IMR-90 (cell line): ENCODE data around the gene DAB2. TPM values are rescaled to one million over a fixed set of nuclear protein-coding genes. Genes with fewer than 3 reads are reported as not detected.

Source experiments
- ATAC-seq: fragments of 200-7000 bp; cut with Tn5 transposase; 2 replicates; pipeline ENCODE4 v1.9.1; 2020; ENCODE audit warnings: low read depth, mild to moderate bottlenecking, moderate library complexity
- BruUV-seq: library from RNA; stranded (reverse); fragments of 400-500 nt; replicated peaks from 2 replicates; lab custom pipeline; 2021; lab: Mats Ljungman, UMichigan
- CTCF ChIA-PET: fragments of 300-600 bp; formaldehyde crosslinking; extraction: SDS; loops from one replicate; lab custom pipeline; 2021; ENCODE audit warnings: antibody characterized with exemption; lab: Yijun Ruan, JAX
- POLR2A ChIA-PET: fragments of 300-600 bp; sonication (Branson Sonifier 250); formaldehyde crosslinking; loops from one replicate; lab custom pipeline; 2022; ENCODE audit warnings: antibody characterized with exemption; ENCODE audit not compliant: unreplicated experiment; lab: Charles Lee
- DNase-seq: peaks from one replicate; pipeline ENCODE4 v3.0.0; 2013
- H2AFZ ChIP-seq: replicated peaks from 2 replicates; pipeline ENCODE3; 2013; ENCODE audit warnings: low read length, mild to moderate bottlenecking; ENCODE audit not compliant: poor library complexity
- H2AK5ac ChIP-seq: 2 replicates; pipeline ENCODE4 v1.6.1; 2013; ENCODE audit warnings: low read depth, low read length, inconsistent platforms
- H2AK9ac ChIP-seq: replicated peaks from 2 replicates; pipeline ENCODE3; 2013; ENCODE audit warnings: mild to moderate bottlenecking, low read depth, low read length, moderate library complexity; ENCODE audit not compliant: poor library complexity
- H2BK120ac ChIP-seq: 2 replicates; pipeline ENCODE4 v1.6.1; 2013; ENCODE audit warnings: low read depth, low read length, inconsistent platforms
- H2BK15ac ChIP-seq: 3 replicates; pipeline ENCODE4 v1.6.1; 2013; ENCODE audit warnings: low read depth, low read length, inconsistent platforms
- H2BK20ac ChIP-seq: 2 replicates; pipeline ENCODE4 v1.6.1; 2013; ENCODE audit warnings: low read depth, mild to moderate bottlenecking, inconsistent platforms, low read length, moderate library complexity
- H2BK5ac ChIP-seq: 2 replicates; pipeline ENCODE4 v1.6.1; 2013; ENCODE audit warnings: mild to moderate bottlenecking, low read depth, low read length, inconsistent platforms; ENCODE audit not compliant: poor library complexity, severe bottlenecking
- H3K14ac ChIP-seq: replicated peaks from 2 replicates; pipeline ENCODE4 v1.6.1; 2013; ENCODE audit warnings: low read depth, low read length, inconsistent platforms
- H3K18ac ChIP-seq: 2 replicates; pipeline ENCODE4 v1.6.1; 2013; ENCODE audit warnings: low read depth, low read length, control low read depth
- H3K23ac ChIP-seq: 2 replicates; pipeline ENCODE4 v1.6.1; 2013; ENCODE audit warnings: low read depth, low read length, inconsistent platforms
- H3K27ac ChIP-seq: 2 replicates; pipeline ENCODE4 v1.5.1; 2013; ENCODE audit warnings: mild to moderate bottlenecking, control low read depth, low read length; ENCODE audit not compliant: insufficient read depth
- H3K27me3 ChIP-seq: 2 replicates; pipeline ENCODE4 v1.6.1; 2013; ENCODE audit warnings: low read length; ENCODE audit not compliant: control insufficient read depth, insufficient read depth
- H3K36me3 ChIP-seq: 2 replicates; pipeline ENCODE4 v1.6.1; 2013; ENCODE audit warnings: low read length, mixed read lengths; ENCODE audit not compliant: control insufficient read depth, insufficient read depth
- H3K4ac ChIP-seq: 2 replicates; pipeline ENCODE4 v1.6.1; 2013; ENCODE audit warnings: low read depth, low read length, inconsistent platforms
- H3K4me1 ChIP-seq: 2 replicates; pipeline ENCODE4 v1.6.1; 2013; ENCODE audit warnings: low read length, mixed read lengths; ENCODE audit not compliant: control insufficient read depth, insufficient read depth
- H3K4me2 ChIP-seq: 2 replicates; pipeline ENCODE4 v1.6.1; 2013; ENCODE audit warnings: low read depth, mild to moderate bottlenecking, control low read depth, low read length, moderate library complexity
- H3K4me3 ChIP-seq: 2 replicates; pipeline ENCODE4 v1.5.1; 2013; ENCODE audit warnings: low read depth, mild to moderate bottlenecking, control low read depth, low read length, moderate library complexity; ENCODE audit not compliant: insufficient read depth
- H3K56ac ChIP-seq: 2 replicates; pipeline ENCODE4 v1.6.1; 2013; ENCODE audit warnings: low read length, inconsistent platforms; ENCODE audit not compliant: insufficient read depth; ENCODE audit errors: extremely low read depth
- H3K79me1 ChIP-seq, 2 experiments: 2 replicates each; pipeline ENCODE4 v1.6.1; 2013; ENCODE audit warnings: low read length in 2 of 2, inconsistent platforms in 1 of 2, low read depth in 1 of 2
- H3K9ac ChIP-seq: 2 replicates; pipeline ENCODE4 v1.6.1; 2013; ENCODE audit warnings: low read depth, low read length, control low read depth
- H3K9me1 ChIP-seq: 2 replicates; pipeline ENCODE4 v1.6.1; 2013; ENCODE audit warnings: low read length, inconsistent platforms; ENCODE audit not compliant: insufficient read depth
- H3K9me3 ChIP-seq: 2 replicates; pipeline ENCODE4 v1.6.1; 2013; ENCODE audit warnings: low read length; ENCODE audit not compliant: control insufficient read depth, insufficient read depth
- H4K20me1 ChIP-seq: 2 replicates; pipeline ENCODE4 v1.6.1; 2013; ENCODE audit warnings: low read length, inconsistent platforms; ENCODE audit not compliant: insufficient read depth
- H4K5ac ChIP-seq: 2 replicates; pipeline ENCODE4 v1.6.1; 2013; ENCODE audit warnings: mild to moderate bottlenecking, low read depth, low read length, control low read depth
- H4K8ac ChIP-seq, 2 experiments: 2 replicates each; pipeline ENCODE4 v1.6.1; 2013; ENCODE audit warnings: low read depth in 2 of 2, low read length in 2 of 2, control low read depth in 1 of 2, inconsistent platforms in 1 of 2
- H4K91ac ChIP-seq: 2 replicates; pipeline ENCODE4 v1.6.1; 2013; ENCODE audit warnings: low read depth, low read length, inconsistent platforms; ENCODE audit not compliant: insufficient read depth
- FOS ChIP-seq: fragments of 150-350 bp; IDR thresholded peaks from 2 replicates; pipeline ENCODE4 v1.6.1; 2016; ENCODE audit warnings: low read depth, low read length
- MAZ ChIP-seq: IDR thresholded peaks from 2 replicates; pipeline ENCODE4 v1.6.1; 2012; ENCODE audit warnings: low read depth, mild to moderate bottlenecking, low read length, improper control_type of control experiment, moderate library complexity, borderline replicate concordance
- NFE2L2 ChIP-seq: fragments of 150-350 bp; IDR thresholded peaks from 2 replicates; pipeline ENCODE4 v1.6.1; 2016; ENCODE audit warnings: low read depth, mild to moderate bottlenecking, low read length
- POLR2A ChIP-seq: IDR thresholded peaks from 2 replicates; pipeline ENCODE4 v1.6.1; 2012; ENCODE audit warnings: mild to moderate bottlenecking, low read depth, low read length
- WGBS, 2 experiments: methylation state at CpG; one replicate each; pipeline versions ENCODE4 v1.1.5 to v1.1.7; 2013; ENCODE audit warnings: missing lambda C conversion rate in 2 of 2; ENCODE audit not compliant: insufficient read length in 1 of 2; ENCODE audit errors: extremely low coverage in 2 of 2; 5-methylcytosine and 5-hydroxymethylcytosine counted together
- dilution Hi-C: fragments of 300-500 bp; cut with HindIII; formaldehyde crosslinking; loops from one replicate; pipeline ENCODE4 v1.14.3; 2018; ENCODE audit warnings: low sequenced_read_pairs; ENCODE audit not compliant: unreplicated experiment
- in situ Hi-C: fragments of 300-500 bp; cut with MboI; formaldehyde crosslinking; loops from 3 replicates; pipeline ENCODE4 v1.14.3; 2019; ENCODE audit warnings: low sequenced_read_pairs, inconsistent platforms, mixed read lengths
- intact Hi-C: fragments of 100-400 bp; cut with micrococcal nuclease; formaldehyde crosslinking; loops from 2 replicates; pipeline ENCODE4 v1.10.0; 2022
- polyA plus RNA-seq, 3 experiments: library from polyadenylated mRNA; depleted of rRNA; stranded (reverse); fragments of >200 nt; gene quantifications; 2 replicates each; pipeline ENCODE4 v1.2.3, GENCODE V29; 2012; ENCODE audit warnings: low replicate concordance in 1 of 3
- total RNA-seq: library from RNA; depleted of rRNA; stranded (reverse); fragments of >200 nt; gene quantifications from 2 replicates; pipeline ENCODE4 v1.2.3, GENCODE V29; 2012
- TF ChIP-seq, protein P1 (sequence below): fragments of 150-350 bp; IDR thresholded peaks from 2 replicates; pipeline ENCODE4 v1.6.1; 2017; ENCODE audit warnings: mild to moderate bottlenecking, antibody characterized with exemption, low read length, low read depth

DAB2 gene
- total and polyA plus RNA-seq, 2 of the 4 experiments (the other 2 are of a cell fraction) = 50.0 to 101 TPM

DNA sequence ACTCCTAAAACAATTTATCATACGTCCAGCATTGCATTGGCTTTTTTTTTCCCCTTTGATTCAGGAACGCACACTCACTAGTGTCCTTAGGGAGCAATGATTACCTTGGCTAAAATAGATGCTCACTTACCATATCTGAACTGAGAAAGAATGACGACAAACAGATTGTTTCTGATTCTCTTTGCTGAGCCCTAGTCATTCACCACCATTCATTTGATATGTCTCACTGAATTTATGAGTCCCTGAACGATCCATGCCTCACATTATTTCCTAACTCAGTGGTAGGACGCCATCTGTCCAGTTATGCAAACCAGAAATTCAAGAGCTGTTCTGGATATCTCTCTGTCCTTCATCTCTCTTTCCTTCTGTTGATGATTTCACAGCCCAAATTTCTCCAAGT, 39.3 kb upstream of the DAB2 start:
- Histone ChIP-seq H2AFZ (no peak overlapping the region), H4K8ac (no peak overlapping the region), H3K4me2 (no peak overlapping the region), H3K9me3 (no peaks in the 10 kb centered on the region), H4K5ac (no peak overlapping the region), H2AK5ac (no peak overlapping the region), H4K20me1 (no peaks in the 10 kb centered on the region), H3K18ac (no peak overlapping the region), H2BK20ac (no peak overlapping the region), H3K4me1 (peaks cover 3% of the 10 kb centered on the region), H3K56ac (no peak overlapping the region), H2BK120ac (no peak overlapping the region), H3K36me3 (no peaks in the 10 kb centered on the region), H3K27ac (no peak overlapping the region), H2AK9ac (no peak overlapping the region), H3K9ac (no peak overlapping the region), H2BK15ac (no peak overlapping the region), H4K91ac (no peak overlapping the region), H3K14ac (no peak overlapping the region), H3K4ac (no peak overlapping the region), H3K23ac (no peak overlapping the region), H3K27me3 (no peaks in the 10 kb centered on the region), H3K9me1 (no peaks in the 10 kb centered on the region), H3K4me3 (no peak overlapping the region), H3K79me1 (no peaks in the 10 kb centered on the region), H2BK5ac (no peak overlapping the region)
- DNase-seq = no peak
- WGBS, 2 experiments = 82% methylated on average over 3 of the region's 5 CpGs; no CpG with 5 or more reads in 1 of the 2 experiments
- TF ChIP-seq NFE2L2 = no peak
- TF ChIP-seq, protein P1, sequence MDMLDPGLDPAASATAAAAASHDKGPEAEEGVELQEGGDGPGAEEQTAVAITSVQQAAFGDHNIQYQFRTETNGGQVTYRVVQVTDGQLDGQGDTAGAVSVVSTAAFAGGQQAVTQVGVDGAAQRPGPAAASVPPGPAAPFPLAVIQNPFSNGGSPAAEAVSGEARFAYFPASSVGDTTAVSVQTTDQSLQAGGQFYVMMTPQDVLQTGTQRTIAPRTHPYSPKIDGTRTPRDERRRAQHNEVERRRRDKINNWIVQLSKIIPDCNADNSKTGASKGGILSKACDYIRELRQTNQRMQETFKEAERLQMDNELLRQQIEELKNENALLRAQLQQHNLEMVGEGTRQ = no peak
- no peak for TF ChIP-seq FOS
- TF ChIP-seq POLR2A = no peak
- no peak for TF ChIP-seq MAZ
- in situ Hi-C loops = no loop called here
- no peak for ATAC-seq
- no TSS peak for BruUV-seq
- dilution Hi-C loops = no loop called here
- intact Hi-C loops = no loop called here
- CTCF ChIA-PET = interaction anchor here (1.4 kb wide), 1 partner anchor 9 kb away, joined by 4 read pairs; no protein-coding TSS in a partner anchor
- POLR2A ChIA-PET = interaction anchor here (0.6 kb wide), 1 partner anchor 211 kb away, joined by 4 read pairs; no protein-coding TSS in a partner anchor
